ENCODE measurements around the gene ITGB1BP1.

ITGB1BP1 gene

DNA sequence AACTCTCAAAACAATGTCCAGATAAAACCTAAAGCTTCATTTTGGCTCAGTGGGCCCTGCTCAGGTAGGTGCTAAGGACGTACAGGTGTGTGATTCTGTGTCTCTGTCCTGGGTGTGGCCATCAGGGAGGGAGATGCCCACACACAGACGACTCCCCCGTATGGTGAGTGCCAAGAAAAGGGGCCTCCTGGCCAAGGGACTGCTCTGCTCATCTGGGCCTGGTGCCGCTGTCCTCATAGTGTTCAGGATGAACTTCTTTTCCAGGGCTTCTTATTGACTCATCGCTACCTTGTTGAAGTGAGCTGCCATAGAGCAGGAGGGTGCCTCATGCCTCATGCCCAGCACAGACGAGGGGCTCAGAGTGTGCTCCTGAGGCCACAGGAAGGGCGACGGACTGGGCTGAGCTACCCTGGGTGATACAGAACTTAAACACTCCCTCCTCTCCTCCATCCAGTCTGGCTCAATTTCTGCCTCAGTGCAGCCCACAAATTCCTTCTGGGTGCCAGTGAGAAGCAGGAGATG, 57.8 kb downstream of the ITGB1BP1 start:
- no peak overlapping the region for H2AFZ ChIP-seq (ENCODE audit: low read length)
- H3K9me3 ChIP-seq (ENCODE audit: low read length): no peaks in the 10 kb centered on the region
- no peaks in the 10 kb centered on the region for H4K20me1 ChIP-seq (ENCODE audit: insufficient read depth, low read length)
- H3K9ac ChIP-seq (ENCODE audit: low read length): no peak overlapping the region
- H3K79me2 ChIP-seq (ENCODE audit: insufficient read depth, low read length): no peaks in the 10 kb centered on the region
- H3K4me3 ChIP-seq (ENCODE audit: low read depth, low read length, poor library complexity, severe bottlenecking): no peak overlapping the region
- H3F3A ChIP-seq (ENCODE audit: insufficient read depth, low read length): no peaks in the 10 kb centered on the region
- no peaks in the 10 kb centered on the region for H3K9me2 ChIP-seq (ENCODE audit: low read depth, low read length)
- no peaks in the 10 kb centered on the region for H3K4me1 ChIP-seq (ENCODE audit: insufficient read depth, low read length, severe bottlenecking)
- no peaks in the 10 kb centered on the region for H3K36me3 ChIP-seq (ENCODE audit: insufficient read depth, low read length)
- TF ChIP-seq EZH2 (IDR thresholded peaks at IDR 0.05; ENCODE audit: borderline replicate concordance, low read length): no peak
- TF ChIP-seq CTCF (IDR thresholded peaks at IDR 0.05; ENCODE audit: low read length): no peak
- no peaks in the 10 kb centered on the region for H3K27me3 ChIP-seq (ENCODE audit: insufficient read depth, low read length)
- H3K4me2 ChIP-seq (ENCODE audit: low read length): no peak overlapping the region
- H3K27ac ChIP-seq (ENCODE audit: low read depth, low read length, poor library complexity, severe bottlenecking): no peak overlapping the region

GRCh38 chr2:9364791-9365497, 58.4 kb downstream of the ITGB1BP1 start:
- Histone ChIP-seq H3K27ac (ENCODE audit: low read depth, low read length, poor library complexity, severe bottlenecking) (no peak overlapping the region), H3K4me2 (ENCODE audit: low read length) (no peak overlapping the region), H3K9ac (ENCODE audit: low read length) (no peak overlapping the region), H3F3A (ENCODE audit: insufficient read depth, low read length) (no peaks in the 10 kb centered on the region), H4K20me1 (ENCODE audit: insufficient read depth, low read length) (no peaks in the 10 kb centered on the region), H3K36me3 (ENCODE audit: insufficient read depth, low read length) (no peaks in the 10 kb centered on the region), H3K9me2 (ENCODE audit: low read depth, low read length) (no peaks in the 10 kb centered on the region), H3K4me3 (ENCODE audit: low read depth, low read length, poor library complexity, severe bottlenecking) (no peak overlapping the region), H3K79me2 (ENCODE audit: insufficient read depth, low read length) (no peaks in the 10 kb centered on the region), H3K9me3 (ENCODE audit: low read length) (no peaks in the 10 kb centered on the region), H2AFZ (ENCODE audit: low read length) (no peak overlapping the region), H3K27me3 (ENCODE audit: insufficient read depth, low read length) (no peaks in the 10 kb centered on the region), H3K4me1 (ENCODE audit: insufficient read depth, low read length, severe bottlenecking) (no peaks in the 10 kb centered on the region)
- TF ChIP-seq CTCF (IDR thresholded peaks at IDR 0.05; ENCODE audit: low read length) (no peak), EZH2 (IDR thresholded peaks at IDR 0.05; ENCODE audit: borderline replicate concordance, low read length) (no peak)

- TF ChIP-seq EZH2 (IDR thresholded peaks at IDR 0.05; ENCODE audit: borderline replicate concordance, low read length): no peak
- no peak for TF ChIP-seq CTCF (IDR thresholded peaks at IDR 0.05; ENCODE audit: low read length)
- H3K9me3 ChIP-seq (ENCODE audit: low read length): no peaks in the 10 kb centered on the region
- H2AFZ ChIP-seq (ENCODE audit: low read length): no peak overlapping the region
Observed at GRCh38 chr2:9364373-9364772, 59.0 kb downstream of the ITGB1BP1 start.

More at GRCh38 chr2:9364373-9364772, 59.0 kb downstream of the ITGB1BP1 start:
- Histone ChIP-seq H3K36me3 (ENCODE audit: insufficient read depth, low read length) (no peaks in the 10 kb centered on the region), H4K20me1 (ENCODE audit: insufficient read depth, low read length) (no peaks in the 10 kb centered on the region), H3K79me2 (ENCODE audit: insufficient read depth, low read length) (no peaks in the 10 kb centered on the region), H3F3A (ENCODE audit: insufficient read depth, low read length) (no peaks in the 10 kb centered on the region), H3K9ac (ENCODE audit: low read length) (no peak overlapping the region), H3K4me3 (ENCODE audit: low read depth, low read length, poor library complexity, severe bottlenecking) (no peak overlapping the region), H3K9me2 (ENCODE audit: low read depth, low read length) (no peaks in the 10 kb centered on the region), H3K4me2 (ENCODE audit: low read length) (no peak overlapping the region), H3K4me1 (ENCODE audit: insufficient read depth, low read length, severe bottlenecking) (no peaks in the 10 kb centered on the region), H3K27ac (ENCODE audit: low read depth, low read length, poor library complexity, severe bottlenecking) (no peak overlapping the region), H3K27me3 (ENCODE audit: insufficient read depth, low read length) (no peaks in the 10 kb centered on the region)

Measured in OCI-LY1 (cell line).